HG02973 (cell line): Measurements from ENCODE around the gene CASQ2.

Source experiments
- ATAC-seq: cut with Tn5 transposase; IDR thresholded peaks from one replicate; pipeline ENCODE4 v1.9.1; 2021; ENCODE audit warnings: moderate library complexity; ENCODE audit not compliant: unreplicated experiment

The CASQ2 gene

DNA sequence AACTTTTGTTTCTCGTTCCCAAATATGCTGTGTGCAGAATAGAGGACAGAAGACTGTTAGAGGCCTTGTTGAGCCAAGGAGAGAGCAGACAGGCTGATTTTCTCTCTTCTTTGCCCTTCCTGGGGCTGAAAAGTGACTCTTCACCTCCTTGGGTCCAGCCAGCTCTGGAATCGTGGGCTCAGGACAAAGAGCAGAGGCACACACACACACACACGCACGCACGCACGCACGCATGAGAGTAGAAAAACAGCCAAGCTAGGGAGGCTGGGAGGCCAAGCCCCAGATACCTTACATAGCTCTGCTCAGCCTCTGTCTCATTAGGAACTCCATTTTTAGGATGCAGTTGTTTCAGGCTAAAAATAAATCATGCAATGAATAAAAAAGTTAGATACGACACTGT lies at the start of gene CASQ2:
Gene CASQ2 (minus strand): TSS at position 166 of the 400 bp plus-strand sequence. CDS start 173 bp downstream, outside the sequence.
- ATAC-seq = no peak

DNA sequence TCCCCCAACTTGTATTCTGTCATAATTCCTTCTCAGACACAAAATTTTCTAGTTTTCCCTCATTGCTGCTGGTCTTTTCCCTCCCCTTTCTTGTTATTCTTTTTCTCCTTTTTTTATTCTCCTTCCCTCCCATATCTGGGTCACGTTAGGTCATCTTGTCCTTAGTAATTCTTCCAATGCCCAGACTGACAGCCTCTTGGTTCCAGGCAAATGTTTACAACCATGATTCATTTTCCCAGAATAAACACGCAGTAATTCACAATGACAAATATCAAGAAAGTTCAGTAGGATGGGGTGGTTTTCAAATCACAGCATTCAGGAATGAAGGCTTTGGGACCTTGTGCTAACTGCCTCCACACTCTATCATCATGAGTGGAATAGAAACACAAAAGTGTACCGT lies 47.2 kb upstream of the CASQ2 start:
- no peak for ATAC-seq

DNA sequence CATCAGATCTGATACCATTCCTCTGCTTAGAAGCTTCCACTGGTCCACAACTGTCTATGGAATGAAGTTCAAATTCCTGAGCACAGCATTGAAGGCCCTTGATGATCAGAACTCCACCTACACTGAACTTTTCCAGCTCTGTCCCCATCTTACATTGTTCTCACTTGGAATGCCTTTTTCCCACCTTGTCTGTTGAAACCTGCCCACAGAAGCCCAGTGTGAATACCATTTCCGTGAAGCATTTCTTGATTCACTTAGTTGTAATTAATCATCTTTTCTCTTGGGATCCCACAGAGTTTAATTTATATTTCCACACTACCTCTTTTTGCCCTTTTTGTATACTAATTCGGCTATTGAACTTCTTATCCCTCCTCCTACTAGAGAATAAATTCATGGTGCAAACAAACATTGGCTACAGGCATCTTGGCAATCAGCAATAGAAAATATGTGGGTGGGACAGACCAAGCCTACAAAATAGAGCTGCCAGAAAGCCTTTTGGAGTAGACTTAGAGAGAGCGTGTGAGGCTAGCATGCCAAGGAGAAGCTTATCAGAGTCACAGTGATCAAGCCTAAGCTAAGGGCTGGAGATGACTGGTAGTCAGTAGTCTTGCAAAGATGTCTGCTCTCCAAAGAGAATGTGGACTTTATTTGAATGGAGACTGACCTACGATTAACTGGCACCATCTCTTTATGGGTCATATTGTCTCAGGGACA lies 46.3 kb upstream of the CASQ2 start:
- no peak for ATAC-seq

DNA sequence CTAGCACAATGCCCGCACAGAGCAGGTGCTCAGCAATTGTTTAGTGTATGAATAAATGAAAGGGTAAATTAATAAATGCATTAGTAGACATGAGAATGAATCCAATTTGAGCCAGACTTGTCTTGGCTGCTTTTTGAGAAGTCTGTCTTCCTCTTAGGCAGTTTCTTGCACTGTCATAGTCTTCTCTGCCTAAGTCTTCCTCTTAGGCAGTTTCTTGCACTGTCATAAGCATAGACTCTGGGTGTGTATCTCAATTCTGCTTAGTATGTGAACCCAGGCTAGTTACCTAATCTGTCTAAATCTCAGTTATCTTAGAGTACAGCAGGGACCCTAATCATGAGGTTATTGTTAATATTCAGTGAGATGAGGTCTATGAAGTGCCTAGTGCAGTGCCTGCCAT lies 45.2 kb upstream of the CASQ2 start:
- ATAC-seq = no peak

DNA sequence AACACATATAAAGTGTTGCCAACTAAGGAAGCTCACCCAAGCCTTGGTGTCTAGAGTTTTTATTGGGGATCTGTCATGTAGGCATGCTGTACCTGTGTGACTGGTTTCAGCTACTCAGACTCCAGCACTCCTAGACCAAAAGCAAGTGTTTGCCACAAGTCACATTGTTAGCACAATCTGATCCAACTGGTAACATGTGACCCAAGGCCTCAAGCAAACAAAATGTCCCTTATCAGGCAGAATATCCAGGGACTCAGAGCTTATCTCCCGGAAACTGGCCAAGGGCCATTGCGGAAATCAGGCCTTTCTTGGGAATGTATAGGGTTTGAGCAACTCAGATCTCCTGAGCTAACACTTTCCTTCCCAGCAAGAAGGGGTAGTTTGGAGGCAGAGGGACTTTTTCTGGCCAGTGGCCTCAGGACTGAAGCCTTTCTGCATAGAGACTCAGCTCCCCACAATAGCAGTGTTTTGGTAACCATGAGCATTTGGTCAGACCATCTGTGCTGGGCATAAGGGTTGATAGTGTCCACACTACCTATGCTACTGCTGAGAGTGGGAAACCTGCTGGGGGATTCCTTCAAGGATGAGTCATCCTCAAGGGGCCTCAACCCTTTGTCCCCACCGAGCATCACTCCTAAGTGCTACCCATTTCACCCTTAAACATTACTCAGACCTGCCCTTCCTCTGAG lies 42.8 kb upstream of the CASQ2 start:
- ATAC-seq = no peak

DNA sequence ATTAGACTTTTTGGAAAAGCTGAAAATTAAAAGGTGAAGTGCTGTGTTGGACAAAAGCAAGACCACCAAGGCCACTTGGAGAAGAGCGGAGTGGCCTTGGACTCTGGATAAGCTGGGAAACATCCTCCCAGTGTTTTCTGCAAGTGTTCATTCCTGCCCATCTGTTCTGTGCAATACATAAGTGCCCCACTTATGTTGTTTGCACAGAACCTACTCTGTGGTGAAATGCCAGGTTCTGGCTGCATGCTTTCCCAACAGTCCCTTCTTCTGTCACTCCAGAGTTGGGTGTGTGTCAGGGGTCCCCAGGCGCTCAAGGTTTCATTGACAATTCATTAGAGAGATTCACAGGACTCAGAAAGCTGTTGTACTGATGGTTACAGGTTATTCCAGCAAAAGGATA lies 42.1 kb upstream of the CASQ2 start:
- ATAC-seq = no peak

DNA sequence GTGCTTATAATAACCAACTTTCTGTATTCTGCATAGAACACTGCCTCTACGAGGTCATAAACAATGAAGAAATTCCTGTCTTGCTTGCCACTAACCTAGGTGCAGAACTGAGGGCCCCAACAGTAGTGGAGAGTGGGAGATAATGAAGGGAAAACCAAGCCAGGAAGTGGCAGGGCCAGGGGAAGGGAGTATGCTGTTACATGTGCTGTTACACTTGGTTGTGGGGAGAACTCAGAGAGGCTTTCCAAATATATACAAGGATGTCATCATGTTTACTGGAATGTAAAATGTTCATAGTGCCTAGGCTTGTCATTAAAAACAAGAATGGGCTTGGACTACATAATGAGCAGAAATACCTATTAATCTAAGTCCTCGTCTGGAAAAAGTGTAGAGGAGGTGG lies 41.3 kb upstream of the CASQ2 start:
- ATAC-seq = no peak

DNA sequence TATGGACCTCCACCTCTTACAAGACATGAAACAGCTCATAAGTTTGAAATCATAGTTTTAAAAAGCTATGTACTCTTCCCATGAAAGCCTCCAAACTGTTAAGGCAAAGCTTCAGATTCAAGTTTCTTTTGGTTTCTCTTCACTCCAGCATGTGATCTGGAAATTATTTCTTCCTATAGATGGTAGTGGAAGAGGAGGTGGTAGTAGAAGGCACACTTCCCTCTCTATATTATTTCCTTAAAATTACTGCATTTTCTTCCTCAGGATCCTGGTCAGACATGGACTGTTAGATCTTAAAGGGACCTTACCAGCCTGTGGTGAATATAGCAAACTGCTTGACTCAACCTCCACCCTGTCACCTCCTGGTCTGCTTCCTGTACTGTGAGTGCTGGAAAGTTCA lies 40.6 kb upstream of the CASQ2 start:
- no peak for ATAC-seq

DNA sequence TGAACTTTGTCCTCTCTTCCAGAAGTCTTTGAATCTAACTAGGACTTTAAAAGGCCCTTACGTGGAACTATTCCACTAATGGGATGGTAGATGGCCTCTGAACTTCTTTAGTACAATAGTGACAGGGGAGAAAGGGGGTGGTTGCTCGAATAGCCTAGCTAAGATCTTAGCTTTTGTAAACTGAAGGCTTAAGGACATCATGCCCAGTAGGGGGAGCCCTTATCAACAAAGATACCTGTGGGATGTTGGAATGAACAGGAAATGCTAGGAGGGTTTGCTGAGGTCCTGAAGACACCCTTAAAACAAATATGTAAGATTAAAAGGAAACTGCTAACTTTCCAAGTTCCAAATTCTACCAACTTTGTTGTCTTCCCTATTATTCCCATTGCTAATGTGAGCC lies 39.2 kb upstream of the CASQ2 start:
- no peak for ATAC-seq

DNA sequence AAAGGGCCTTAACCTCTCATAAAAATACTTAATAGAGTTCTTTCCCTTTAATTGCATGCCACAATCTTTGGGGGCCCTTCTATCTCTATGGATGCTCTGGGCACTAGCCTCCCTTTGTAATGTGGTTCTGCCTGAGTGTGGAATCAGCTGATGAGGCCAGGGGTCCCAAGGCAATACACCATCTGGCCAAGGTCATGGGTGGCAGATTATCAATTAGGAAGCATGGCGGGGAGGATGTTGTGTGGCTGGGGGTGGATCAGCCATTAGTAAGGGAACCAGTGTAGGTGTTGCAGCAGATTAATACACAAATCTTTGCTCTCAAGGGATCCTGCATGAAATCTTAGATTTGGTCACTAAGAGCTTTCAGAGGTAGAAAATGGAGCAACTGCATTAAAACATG lies 37.1 kb upstream of the CASQ2 start:
- no peak for ATAC-seq

DNA sequence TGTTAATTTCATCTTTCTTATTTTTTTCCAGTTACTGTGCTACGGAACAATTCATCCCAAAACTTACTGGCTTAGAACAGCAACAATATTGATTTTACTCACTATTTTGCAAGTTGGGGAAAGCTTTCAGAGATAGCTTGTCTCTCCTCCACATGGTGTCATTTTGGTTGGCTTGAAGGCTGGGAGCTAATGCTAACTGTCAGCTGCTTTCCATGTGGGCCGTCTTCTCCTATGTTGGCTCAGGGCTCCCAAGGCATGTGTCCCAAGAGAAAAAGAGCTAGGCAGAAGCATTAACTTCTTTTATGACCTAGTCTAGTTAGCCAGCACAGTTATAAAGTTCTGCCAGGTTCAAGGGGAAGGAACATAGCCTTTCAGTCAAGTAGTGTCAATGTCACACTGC lies 33.9 kb upstream of the CASQ2 start:
- no peak for ATAC-seq

DNA sequence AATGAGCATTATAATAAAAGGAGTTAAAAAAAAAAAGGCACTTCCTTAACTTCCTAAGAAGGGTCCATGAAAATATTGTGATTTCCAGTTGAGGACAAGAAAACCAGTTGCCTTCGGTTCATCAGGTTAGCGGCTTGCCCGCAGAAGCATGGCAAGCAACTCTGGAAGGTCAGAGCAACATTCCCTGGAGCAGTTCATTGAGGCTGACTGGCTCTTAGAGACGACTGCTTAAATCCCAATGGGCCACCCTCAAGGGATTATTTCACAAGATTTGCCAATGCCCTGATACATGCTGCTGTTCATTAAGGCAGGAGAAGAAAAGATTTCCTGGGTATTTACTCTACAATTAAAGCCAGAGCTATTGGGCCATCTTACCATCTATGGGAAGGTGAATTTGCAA lies 29.0 kb upstream of the CASQ2 start:
- no peak for ATAC-seq

DNA sequence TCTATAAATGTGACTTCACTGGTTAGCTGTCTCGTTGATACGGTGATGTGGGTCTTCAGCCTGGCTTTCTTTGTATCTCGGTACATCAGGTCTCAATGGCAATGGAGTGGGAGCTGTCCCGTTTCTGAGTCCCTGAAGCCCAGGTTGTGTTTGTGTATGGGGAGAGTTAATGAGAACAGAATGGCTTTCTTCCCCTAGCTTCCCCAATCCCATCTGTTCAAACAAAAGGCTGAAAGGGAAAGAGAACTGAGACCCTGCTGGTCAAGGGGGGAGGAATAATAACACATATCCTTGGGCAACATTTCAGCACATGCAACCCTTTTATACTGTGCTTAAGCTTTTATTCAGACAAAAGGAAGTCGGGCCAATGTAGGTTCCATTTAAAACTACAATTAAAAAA lies 28.4 kb upstream of the CASQ2 start:
- ATAC-seq = no peak

DNA sequence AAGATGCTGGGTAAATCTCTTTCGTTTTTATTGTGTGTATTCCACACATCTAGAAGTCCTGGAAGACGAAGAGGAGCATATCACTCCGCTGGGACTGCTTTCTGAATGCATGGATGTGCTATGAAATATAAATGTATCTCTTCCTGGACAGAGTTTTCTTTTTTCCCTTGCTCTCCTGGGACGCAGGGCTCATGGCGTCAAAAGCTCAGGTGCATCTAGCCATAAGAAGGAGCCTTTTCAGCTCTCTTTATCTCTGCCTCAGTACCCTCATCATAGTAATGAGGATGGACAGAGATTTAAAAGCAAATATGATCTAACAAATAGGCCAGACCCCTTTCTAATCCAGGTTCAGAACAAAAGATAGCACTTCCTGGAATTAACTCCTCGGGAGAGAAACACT lies 27.5 kb upstream of the CASQ2 start:
- no peak for ATAC-seq

DNA sequence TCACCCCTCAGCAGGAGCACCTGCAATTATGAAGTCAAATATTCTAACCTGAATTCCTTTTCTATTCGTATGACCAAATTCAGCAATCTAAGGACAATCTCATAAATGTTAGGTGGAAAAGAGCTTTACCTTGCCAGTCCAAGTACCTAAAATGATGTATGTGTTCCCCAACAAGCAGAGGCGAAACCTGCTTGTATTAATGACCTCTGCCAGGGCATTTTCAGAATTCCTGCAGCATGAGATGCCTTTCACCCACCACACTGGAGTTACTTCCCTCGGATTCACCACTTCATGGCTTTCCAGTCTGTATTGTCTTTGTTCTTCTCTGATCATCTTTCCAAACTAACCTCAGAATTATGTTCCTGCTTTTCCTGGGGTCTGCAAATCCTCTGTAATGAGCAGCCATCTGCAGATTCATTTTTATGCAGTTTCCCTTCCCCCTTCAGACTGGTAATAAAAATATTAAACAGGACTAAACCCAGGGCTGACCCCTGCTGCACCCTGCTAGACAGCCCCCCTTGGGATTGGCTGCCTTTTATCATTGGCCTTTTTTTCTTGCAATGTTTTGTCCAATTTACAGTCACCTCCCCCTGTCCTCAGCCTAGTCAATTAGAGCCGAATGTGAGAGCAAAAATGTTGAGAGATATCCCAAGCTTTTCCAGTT lies 26.6 kb upstream of the CASQ2 start:
- ATAC-seq = no peak

DNA sequence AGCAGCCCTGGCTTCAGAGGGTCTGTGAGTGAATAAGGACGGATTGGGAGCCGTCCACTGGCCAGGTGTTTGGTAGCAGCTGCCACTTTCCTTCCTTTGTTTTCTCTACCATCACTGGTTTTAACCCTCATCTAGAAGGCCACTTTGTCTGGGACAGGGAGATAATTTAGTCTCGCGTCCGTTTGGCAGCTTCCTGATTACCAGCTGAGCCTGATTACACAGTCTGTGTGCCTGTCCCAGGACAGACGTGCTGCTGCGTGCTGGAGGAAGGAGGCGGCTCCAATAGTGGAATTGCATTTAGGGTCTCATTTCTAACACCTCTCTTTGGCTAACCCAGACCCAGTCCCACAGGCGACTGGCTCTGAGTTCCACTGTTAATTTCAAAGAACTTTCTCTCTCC lies 24.6 kb upstream of the CASQ2 start:
- ATAC-seq = no peak

DNA sequence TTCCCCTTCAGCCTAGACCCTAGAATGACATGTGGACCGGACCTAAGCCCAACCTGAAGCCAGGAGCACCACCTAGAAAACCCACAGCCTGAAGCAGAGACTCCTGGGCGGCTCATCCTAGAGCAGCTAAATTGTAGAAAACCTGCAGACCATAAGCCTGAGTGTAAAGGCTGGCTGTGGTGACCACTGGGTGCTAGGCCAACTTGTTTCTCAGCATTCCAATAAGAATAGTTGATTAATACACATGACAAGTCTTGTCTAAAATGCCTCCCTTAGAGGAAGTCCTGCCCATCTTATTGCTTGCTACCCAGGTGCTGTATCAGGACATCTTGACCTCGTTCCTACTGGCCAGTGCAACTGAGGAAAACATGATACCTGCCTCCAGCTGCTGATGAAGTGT lies 23.3 kb upstream of the CASQ2 start:
- ATAC-seq = no peak

DNA sequence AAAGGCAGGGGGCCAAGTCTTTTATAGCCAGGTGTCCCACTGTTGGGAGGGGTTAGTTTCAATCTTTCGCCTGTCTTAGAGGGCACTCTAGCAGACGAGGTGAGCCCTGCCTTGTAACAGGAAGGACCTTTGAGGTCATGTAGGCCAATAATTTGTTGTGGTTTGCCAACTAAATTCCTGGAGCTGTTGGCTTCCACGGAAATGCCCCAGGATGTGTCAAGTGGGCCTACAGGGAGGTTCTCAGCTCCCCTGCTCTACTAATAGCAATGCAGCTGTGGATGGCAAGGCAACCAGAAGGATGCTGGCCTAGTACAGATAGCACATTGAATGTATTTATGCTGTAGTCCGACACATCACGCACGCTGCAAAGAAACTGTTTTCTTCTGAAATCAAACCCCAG lies 22.3 kb upstream of the CASQ2 start:
- no peak for ATAC-seq

DNA sequence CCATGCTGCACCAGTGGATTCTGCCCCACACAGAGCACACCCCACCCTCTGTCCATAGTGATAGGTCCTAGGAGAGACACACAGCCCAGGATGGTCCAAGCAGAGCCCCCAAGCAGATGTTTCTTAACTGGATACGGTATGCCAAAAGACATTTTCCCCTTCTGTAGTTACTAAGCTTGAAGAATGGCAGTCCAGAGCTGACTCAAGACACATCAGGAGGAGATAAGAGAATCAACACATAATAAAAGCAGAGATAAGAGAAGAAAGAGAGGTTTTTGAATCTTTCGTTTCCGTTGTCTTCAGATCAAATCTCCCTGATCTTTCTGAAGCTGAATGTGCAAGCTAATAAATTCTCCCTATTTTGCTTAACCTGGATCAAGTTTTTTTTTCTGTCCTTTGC lies 21.8 kb upstream of the CASQ2 start:
- ATAC-seq = no peak

DNA sequence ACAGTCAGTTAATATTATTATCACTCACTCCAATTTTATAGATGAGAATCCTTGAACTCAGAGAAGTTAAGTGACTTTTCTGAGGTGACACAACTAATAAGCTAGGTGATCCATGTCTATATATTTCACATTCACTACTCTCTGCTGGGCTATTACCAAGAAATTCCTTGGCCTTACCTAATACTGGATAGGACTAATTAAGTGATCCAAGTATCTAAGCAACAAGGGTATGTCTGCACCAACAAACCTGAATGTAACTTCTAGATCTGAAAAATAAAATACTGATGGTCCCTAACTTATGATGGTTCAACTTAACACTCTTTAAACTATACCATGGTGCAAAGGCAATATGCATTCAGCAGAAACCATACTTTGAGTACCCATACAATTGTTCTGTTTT lies 14.8 kb upstream of the CASQ2 start:
- ATAC-seq = no peak

DNA sequence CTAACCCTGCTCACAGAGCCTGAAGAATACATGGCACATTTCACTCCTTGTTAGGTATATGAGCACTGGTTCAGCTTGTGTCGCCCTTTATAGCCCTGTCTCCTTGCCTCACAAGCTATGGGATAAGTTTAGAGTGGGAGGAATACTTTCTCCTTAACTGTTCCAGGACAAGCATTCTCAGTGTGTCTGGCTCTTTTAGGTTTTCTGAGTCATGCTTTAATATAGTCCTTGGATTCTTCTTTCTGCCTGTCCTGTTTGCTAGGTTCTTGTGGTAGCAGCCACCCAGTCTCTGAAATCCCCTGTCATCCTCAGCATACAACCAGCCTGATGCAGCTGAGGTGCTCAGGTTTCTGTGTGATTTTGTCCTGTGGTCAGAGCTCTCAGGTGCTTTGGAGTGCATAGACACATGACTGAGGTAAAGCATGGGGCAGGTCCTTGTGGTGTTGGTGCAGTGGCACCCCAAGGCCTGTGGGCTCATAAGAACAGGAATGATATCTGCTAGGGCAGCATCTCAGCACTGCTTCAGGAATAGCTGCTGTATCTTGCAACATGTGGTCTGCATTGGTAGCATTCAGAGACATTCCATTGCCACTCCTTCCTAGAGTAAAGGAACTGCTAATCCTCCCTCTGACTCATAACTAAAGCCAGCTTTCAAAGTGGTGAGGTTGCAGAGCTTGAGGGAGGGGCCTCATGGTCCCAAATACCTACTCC lies 14.2 kb upstream of the CASQ2 start:
- no peak for ATAC-seq

DNA sequence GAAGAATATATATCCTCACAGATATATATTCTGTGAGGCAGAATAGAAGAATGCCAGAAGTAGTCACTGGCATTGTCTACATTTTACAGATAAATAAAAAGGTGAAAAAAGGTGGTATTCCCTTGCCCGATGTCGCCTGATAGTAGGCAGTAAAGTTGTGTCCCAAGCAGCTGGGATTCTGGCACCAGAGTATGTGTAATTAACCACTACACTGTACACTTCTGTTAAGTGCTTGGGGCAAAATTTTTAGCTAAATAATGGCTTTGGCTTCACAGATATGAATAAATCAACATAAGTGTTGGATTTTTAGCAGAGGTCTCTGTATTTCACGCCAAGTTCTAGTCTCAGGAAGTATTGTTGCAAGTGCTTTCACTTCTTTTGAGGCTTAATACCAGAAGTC lies 13.3 kb upstream of the CASQ2 start:
- no peak for ATAC-seq
